Right cardiac atrium (tissue), 5 donors: ENCODE measurements around the gene NGF. TPM values are rescaled to one million over a fixed set of nuclear protein-coding genes. Genes with fewer than 3 reads are reported as not detected.

Experiments used
- ATAC-seq, 2 donors: fragments of 200-7000 bp; cut with Tn5 transposase; one replicate each; pipeline versions ENCODE4 v1.8.0 to v1.9.1; 2020; ENCODE audit warnings: moderate library complexity in 2 of 2, mild to moderate bottlenecking in 1 of 2
- DNase-seq, 3 donors: peaks; one replicate each; pipeline ENCODE4 v3.0.0-alpha.2; 2020
- H3K27ac ChIP-seq: one replicate; pipeline ENCODE4 v1.5.1; 2013; ENCODE audit warnings: mild to moderate bottlenecking, low read length, control low read depth, moderate library complexity
- H3K27me3 ChIP-seq: one replicate; pipeline ENCODE4 v1.6.1; 2013; ENCODE audit not compliant: control insufficient read depth, insufficient read depth
- H3K4me1 ChIP-seq: one replicate; pipeline ENCODE4 v1.6.1; 2013; ENCODE audit warnings: low read length; ENCODE audit not compliant: control insufficient read depth, insufficient read depth
- H3K4me3 ChIP-seq: one replicate; pipeline ENCODE4 v1.5.1; 2013; ENCODE audit warnings: low read length, control low read depth
- H3K9me3 ChIP-seq: one replicate; pipeline ENCODE4 v1.6.1; 2013; ENCODE audit warnings: low read length; ENCODE audit not compliant: control insufficient read depth
- WGBS: extraction: QIAGEN DNeasy Blood & Tissue Kit; methylation state at CpG from one replicate; pipeline ENCODE4 v1.1.7; 2013; 5-methylcytosine and 5-hydroxymethylcytosine counted together
- intact Hi-C, 4 donors: fragments of 100-400 bp; cut with DNase I; formaldehyde crosslinking; loops; one replicate each; pipeline versions ENCODE4 v1.11.0 to v1.14.0; 2022 to 2023
- polyA plus RNA-seq: library from polyadenylated mRNA; stranded (reverse); fragments of 200-250 nt; gene quantifications from one replicate; pipeline ENCODE4 v1.2.3, GENCODE V29; 2013
- total RNA-seq, 4 donors: library from RNA; stranded (reverse); fragmentation: NEBNext Ultra II Directional; extraction: Animal tissue kit (Norgen Biotek cat#: 25700); gene quantifications; one replicate each; pipeline ENCODE4 v1.2.1, GENCODE V29; 2021
- donor health status: healthy with polysubstance abuse.
- donor health status: DM: no; HTN: yes; CAD: no.
- donor health status: DM: no; HTN: no; CAD: no.
- donor health status: DM: no; HTN: yes; CAD: no; lungs with severe emphysema.
- donor health status: DM: yes; HTN: yes; CAD: no.

The NGF gene
- total and polyA plus RNA-seq, 5 donors, result 3.3 to 17.4 (median 5.7) TPM

DNA sequence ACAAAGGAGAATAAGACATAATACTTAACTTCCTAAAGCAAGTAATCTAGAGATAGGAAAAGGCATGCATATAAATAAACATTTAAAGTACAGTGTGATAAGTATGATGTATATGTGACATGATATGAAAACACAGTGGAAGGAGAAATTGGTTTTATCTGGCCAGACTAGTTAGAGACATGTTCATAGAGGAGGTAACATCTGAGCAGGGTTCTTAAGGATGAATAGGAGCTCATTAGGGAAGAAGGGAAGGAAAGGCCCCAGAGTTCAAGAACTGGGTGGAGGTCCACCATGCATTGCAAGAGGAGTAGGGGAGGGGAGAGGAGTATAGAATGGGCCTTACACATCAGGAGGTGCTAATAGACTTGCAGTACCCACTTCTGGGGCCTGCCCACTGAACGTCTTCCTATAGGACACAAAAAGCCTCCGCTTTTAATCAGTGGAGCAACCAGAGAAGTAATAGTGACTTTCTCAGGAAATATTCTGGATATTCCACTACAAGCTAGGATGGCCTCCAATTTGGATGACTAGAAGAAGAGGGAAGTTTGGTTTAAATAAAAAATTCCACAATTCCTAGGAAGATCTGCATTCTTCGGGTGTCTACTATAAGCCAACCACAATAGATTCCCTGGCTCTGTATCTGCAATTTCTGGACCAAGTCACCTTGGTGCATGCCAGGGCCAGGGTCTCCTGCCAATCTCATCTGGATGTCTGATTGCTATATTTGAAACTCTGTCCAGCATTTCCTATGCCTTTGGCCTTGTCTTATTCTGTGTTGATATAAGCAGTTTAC lies 41.9 kb downstream of the NGF start:
- H3K4me1 ChIP-seq, result peaks cover 6% of the 10 kb centered on the region
- no peak overlapping the region for H3K27ac ChIP-seq
- 63% methylated on average over 3 of the region's 3 CpGs for WGBS
- no peak overlapping the region for H3K4me3 ChIP-seq
- intact Hi-C loops, result no loop called here
- ATAC-seq, result peak in 1 of 2 donors; percentile 37
- H3K9me3 ChIP-seq, result no peaks in the 10 kb centered on the region
- DNase-seq, result peak in 1 of 3 donors; percentile 64
- H3K27me3 ChIP-seq, result no peaks in the 10 kb centered on the region

DNA sequence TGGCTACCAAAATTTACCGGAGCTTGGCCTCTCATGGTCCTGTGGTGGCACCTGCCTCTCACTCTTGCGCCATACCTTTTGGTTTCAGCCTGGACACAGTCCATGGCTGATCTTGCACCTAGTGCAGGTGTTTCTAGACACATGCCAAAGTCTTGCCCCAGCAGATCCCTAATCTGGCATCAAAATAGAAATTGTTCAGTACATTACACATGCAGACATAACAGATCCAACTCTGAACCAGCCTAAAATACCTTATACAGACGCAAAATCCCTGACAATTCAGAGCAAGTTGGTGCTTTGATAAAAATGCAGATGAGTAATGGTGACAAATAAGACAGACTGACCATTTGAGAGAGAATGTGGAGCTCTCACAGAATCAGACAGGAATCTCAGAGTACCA lies 44.1 kb downstream of the NGF start:
- no peaks in the 10 kb centered on the region for H3K27me3 ChIP-seq
- no peak overlapping the region for H3K4me3 ChIP-seq
- H3K27ac ChIP-seq, result no peak overlapping the region
- H3K4me1 ChIP-seq, result peaks cover 6% of the 10 kb centered on the region
- H3K9me3 ChIP-seq, result no peaks in the 10 kb centered on the region
- ATAC-seq (no peak), DNase-seq (no peak)
- intact Hi-C loops, result no loop called here
- 89% methylated on average over 3 of the region's 3 CpGs for WGBS

DNA sequence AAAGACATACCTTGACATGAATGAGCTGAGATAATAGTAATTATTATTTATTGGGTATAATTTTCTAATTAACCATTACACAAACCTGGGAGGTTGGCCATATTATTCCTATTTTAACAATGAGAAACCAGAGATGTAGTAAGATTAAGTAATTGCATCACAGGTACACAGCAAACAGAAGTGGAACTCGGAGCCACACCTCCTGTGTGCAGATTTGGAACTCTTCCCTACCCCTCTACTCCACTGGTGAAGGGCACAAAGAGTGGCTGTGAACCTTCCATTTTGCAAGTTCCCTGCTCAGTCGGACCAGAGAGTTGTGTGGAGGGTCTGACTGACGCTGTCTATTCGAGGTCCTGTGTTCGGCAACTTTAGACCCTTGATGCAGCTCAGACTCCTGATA lies 45.0 kb downstream of the NGF start:
- Histone ChIP-seq H3K27me3 (no peaks in the 10 kb centered on the region), H3K4me1 (peaks cover 6% of the 10 kb centered on the region), H3K4me3 (no peak overlapping the region), H3K9me3 (no peaks in the 10 kb centered on the region), H3K27ac (no peak overlapping the region)
- DNase-seq, result no peak
- 87% methylated on average over 5 of the region's 5 CpGs for whole genome bisulfite sequencing
- intact Hi-C loops, result no loop called here
- no peak for ATAC-seq

DNA sequence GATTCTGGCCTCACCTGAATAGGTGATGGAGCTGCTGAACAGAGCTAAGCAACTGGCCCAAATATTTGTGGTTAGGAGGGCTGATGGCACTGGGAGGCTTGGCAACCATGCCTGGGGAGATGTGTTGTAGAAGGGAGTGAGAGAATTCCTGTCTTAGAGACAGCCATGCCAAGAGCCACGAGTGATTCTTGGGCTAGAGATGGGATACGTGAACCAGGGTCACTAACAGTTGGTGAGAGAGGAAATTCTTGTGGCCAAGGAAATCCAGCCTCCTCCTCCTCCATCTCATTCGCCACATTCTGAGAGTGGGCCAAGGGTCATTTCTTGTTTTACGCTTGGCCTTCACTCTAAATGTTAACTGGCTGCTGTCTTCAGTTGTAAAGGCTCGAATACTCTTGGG lies 46.3 kb downstream of the NGF start:
- no peak overlapping the region for H3K4me3 ChIP-seq
- H3K27me3 ChIP-seq, result no peaks in the 10 kb centered on the region
- ATAC-seq, result no peak
- DNase-seq, result no peak
- H3K4me1 ChIP-seq, result peaks cover 2% of the 10 kb centered on the region
- H3K9me3 ChIP-seq, result no peaks in the 10 kb centered on the region
- no peak overlapping the region for H3K27ac ChIP-seq
- WGBS, result 68% methylated on average over 5 of the region's 5 CpGs
- intact Hi-C loops, result no loop called here

DNA sequence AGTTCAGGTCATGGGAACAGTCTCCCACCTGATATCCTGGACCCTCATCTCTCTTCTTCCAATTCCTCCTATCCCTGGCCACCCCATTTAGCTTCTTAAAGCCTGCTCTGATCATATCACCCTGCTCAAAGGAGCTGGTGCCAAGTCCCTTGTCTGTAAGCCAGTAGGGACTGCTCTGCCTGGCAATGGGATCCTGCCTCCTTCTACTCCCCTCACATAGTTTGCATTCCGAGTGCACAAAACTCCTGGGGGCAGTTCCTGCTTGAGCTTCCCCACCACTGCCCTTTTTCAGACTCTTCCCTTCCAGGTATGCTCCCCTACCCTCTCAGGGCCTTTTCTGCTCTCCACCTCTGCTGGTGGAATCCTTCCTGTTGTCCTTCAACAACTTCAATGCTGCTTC lies 48.1 kb downstream of the NGF start:
- no peak overlapping the region for H3K4me3 ChIP-seq
- 42% methylated on average over 1 of the region's 1 CpG for WGBS
- intact Hi-C loops, result no loop called here
- H3K4me1 ChIP-seq, result peaks cover 10% of the 10 kb centered on the region
- peak in 2 of 3 donors; percentile 28 to 58 for DNase-seq
- H3K9me3 ChIP-seq, result no peaks in the 10 kb centered on the region
- no peaks in the 10 kb centered on the region for H3K27me3 ChIP-seq
- no peak overlapping the region for H3K27ac ChIP-seq
- ATAC-seq, result peak in 1 of 2 donors; percentile 25

DNA sequence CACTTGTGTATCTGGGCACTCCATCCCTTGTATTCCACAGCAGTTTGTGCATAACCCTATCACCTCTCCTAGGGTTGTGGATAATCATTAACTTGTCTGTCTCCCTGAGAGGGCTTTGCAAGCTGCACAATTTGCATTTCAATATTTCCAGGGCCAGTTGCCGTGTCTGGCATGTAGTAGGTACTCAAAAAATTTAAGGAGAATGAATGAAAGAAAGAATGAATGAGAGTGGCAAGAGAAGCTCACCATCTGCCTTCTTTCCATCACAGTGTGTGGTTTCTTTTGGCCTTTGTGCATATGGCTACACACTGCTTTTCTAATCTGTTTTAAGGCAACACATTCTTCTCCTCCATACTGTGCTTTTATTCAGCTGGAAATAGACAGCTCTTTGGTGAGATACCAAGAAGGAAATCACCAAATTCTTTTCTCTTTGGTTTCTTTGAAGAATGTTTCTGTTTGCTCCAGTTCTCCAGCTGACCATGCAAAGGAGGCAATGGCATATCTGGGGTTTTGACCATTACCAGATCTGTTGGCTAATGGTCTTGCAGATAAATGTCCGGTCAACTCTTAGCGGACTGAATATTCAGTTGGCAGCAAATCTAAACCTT lies 49.4 kb downstream of the NGF start:
- Histone ChIP-seq H3K27me3 (no peaks in the 10 kb centered on the region), H3K4me3 (no peak overlapping the region), H3K27ac (no peak overlapping the region), H3K4me1 (peaks cover 10% of the 10 kb centered on the region), H3K9me3 (no peaks in the 10 kb centered on the region)
- DNase-seq (no peak), ATAC-seq (no peak)
- 75% methylated on average over 3 of the region's 3 CpGs for WGBS
- intact Hi-C loops, result no loop called here

DNA sequence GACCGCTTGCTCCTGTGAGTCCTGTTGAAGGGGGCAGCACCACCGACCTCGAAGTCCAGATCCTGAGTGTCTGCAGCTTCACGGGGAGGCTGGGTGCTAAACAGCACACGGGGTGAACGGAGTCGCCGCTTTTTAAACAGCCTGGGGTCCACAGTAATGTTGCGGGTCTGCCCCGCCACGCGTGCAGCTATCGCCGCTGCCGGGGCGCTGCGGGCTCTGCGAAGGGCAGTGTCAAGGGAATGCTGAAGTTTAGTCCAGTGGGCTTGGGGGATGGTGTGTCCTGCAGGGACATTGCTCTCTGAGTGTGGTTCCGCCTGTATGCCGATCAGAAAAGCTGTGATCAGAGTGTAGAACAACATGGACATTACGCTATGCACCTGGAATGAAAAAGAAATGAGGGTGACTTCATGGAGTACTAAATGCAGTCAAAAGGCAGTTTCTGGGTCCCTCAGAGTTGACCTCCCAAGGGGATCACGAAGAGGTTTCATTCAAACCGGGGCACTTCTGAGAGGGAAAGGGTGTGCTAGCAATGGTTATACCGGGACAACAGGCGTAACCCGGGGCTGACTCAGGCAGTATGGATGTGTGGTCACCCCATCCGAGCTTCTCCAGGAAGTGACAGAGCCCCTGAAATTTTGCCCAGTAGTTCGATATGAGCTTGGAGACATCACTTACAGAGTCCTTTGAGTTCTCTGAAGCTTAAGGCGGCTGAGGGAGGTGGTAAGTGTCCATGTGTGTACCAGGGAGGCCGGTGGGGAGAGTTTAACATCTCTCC lies 51.4 kb downstream of the NGF start:
- Histone ChIP-seq H3K4me1 (peaks cover 9% of the 10 kb centered on the region), H3K27me3 (no peaks in the 10 kb centered on the region), H3K9me3 (no peaks in the 10 kb centered on the region), H3K4me3 (no peak overlapping the region), H3K27ac (no peak overlapping the region)
- intact Hi-C loops, result no loop called here
- 92% methylated on average over 30 of the region's 30 CpGs for WGBS
- DNase-seq (no peak), ATAC-seq (no peak)

DNA sequence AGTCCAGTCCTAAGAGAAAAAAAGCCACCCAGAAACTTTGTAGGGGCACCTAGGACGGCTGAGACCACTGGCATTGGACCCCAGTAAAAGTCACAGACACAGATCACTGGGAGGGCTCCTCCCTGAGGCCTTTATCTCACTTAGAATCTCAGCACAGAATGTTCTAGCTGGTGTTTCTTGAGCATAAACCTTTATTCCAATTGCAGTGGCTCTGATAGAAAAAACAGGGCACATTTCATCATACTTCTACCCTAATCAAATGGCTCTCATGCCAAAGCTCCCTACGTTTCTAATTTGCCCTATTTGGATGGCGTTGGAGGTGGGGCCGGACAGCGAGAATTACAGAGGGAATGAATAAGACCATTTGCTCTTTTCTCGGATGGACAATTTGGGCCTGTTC lies 53.8 kb downstream of the NGF start:
- Histone ChIP-seq H3K27ac (peak overlapping the region; percentile 98), H3K27me3 (no peaks in the 10 kb centered on the region), H3K9me3 (no peaks in the 10 kb centered on the region), H3K4me1 (peaks cover 7% of the 10 kb centered on the region), H3K4me3 (no peak overlapping the region)
- DNase-seq, result peak in 2 of 3 donors; percentile 56 to 76
- intact Hi-C loops, result no loop called here
- WGBS, result 62% methylated on average over 6 of the region's 6 CpGs
- ATAC-seq, result peak; percentile 7 to 18

DNA sequence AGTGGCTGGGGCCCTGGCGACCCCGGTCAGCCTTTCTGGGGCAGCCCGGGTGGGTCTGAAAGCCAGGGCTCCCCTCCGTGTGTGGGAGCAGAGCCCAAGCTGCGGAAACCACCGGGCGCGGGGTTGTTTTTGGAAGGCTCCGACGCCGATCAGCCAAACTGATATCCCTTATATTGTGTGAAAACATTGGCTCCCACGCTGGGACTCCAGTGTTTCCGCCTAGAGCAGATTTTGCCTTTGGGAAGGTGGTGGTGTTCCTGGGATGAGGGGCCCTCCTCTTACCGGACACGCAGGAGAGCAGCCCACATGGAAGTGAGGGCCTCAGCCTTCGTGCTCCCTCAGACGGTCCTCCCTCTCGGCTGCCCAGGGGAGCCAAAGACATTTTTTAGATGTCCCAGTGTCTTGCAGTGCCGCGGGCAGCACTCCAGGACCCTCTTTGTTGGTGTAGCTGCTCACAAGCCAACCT lies 54.3 kb downstream of the NGF start:
- peak overlapping the region; percentile 98 for H3K27ac ChIP-seq
- H3K9me3 ChIP-seq, result no peaks in the 10 kb centered on the region
- H3K27me3 ChIP-seq, result no peaks in the 10 kb centered on the region
- peak; percentile 60 to 78 for ATAC-seq
- DNase-seq, result peak; percentile 60 to 87 (median 84)
- peaks cover 7% of the 10 kb centered on the region for H3K4me1 ChIP-seq
- 50% methylated on average over 20 of the region's 20 CpGs for WGBS
- no peak overlapping the region for H3K4me3 ChIP-seq
- intact Hi-C loops, result no loop called here

DNA sequence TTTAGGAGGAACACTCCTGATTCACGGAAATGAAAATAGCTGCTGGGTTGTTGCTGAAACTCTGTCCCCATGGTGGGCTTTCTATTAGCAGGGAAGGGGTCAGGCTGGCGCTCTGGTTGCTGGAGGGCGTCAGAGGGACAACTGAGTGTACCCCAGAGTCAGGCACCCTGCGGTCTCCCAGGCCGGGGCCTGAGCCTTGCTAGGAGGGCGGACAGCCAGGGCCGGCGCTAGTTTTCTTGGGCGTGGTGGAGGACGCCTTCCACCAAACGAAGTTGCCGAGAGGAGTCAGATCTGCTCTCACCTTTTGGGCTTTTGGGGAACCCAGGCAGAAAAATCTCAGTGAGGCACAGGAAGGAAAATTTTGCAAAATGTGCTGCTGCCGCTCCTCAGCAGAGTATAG lies 54.8 kb downstream of the NGF start:
- Histone ChIP-seq H3K27ac (peak overlapping the region; percentile 98), H3K27me3 (no peaks in the 10 kb centered on the region), H3K9me3 (no peaks in the 10 kb centered on the region), H3K4me1 (peaks cover 7% of the 10 kb centered on the region), H3K4me3 (no peak overlapping the region)
- DNase-seq (peak in 2 of 3 donors; percentile 76 to 80), ATAC-seq (peak; percentile 33 to 42)
- intact Hi-C loops, result no loop called here
- WGBS, result 68% methylated on average over 13 of the region's 13 CpGs

DNA sequence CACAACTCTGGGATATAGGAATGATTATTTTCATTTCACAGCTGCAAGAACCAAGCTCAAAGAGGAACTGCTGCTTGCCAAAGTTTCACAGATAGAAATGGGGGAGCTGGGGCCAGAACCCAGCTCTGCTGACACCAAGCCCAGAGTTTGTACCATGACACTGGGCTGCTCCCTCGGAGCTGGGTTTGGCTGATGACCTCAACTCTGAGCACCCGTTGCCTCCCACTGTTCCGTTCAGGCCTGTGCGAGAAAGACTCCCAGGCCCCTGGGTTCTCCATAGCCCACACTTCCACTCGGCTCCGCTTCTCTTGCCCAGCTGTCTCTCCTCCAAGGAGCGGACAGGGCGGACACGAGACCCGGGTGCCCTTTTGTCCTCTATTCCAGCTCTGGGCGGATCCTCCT lies 55.2 kb downstream of the NGF start:
- Histone ChIP-seq H3K4me1 (peaks cover 7% of the 10 kb centered on the region), H3K27ac (peak overlapping the region; percentile 98), H3K27me3 (no peaks in the 10 kb centered on the region), H3K9me3 (no peaks in the 10 kb centered on the region), H3K4me3 (no peak overlapping the region)
- 46% methylated on average over 11 of the region's 11 CpGs for WGBS
- DNase-seq (peak; percentile 91 to 95 (median 92)), ATAC-seq (peak; percentile 95 to 96)
- intact Hi-C loops, result no loop called here
